Fibroblast of lung (primary cell): ENCODE data around the gene WAS. TPM values are rescaled to one million over a fixed set of nuclear protein-coding genes. Genes with fewer than 3 reads are reported as not detected.
"Not testable (repeated sequence)": the region's sequence is repeated elsewhere in the genome, so short reads cannot be mapped to it uniquely, and the experiment has no call there.

ENCODE experiments used
- DNase-seq, 2 donors: peaks; one replicate each; pipeline versions ENCODE4 v3.0.0 to v3.0.0-alpha.2; 2010; ENCODE audit warnings: low read depth in 2 of 2
- H2AFZ ChIP-seq: 2 replicates; pipeline ENCODE4 v1.5.1; 2012; ENCODE audit warnings: low read length, control low read depth, inconsistent platforms
- H3K27ac ChIP-seq: 2 replicates; pipeline ENCODE4 v1.5.1; 2011; ENCODE audit warnings: low read length, control low read depth; ENCODE audit not compliant: insufficient read depth
- H3K27me3 ChIP-seq: 2 replicates; pipeline ENCODE4 v1.5.1; 2011; ENCODE audit warnings: mild to moderate bottlenecking, low read length; ENCODE audit not compliant: control insufficient read depth, insufficient read depth
- H3K36me3 ChIP-seq: 2 replicates; pipeline ENCODE4 v1.5.1; 2011; ENCODE audit warnings: low read length; ENCODE audit not compliant: control insufficient read depth, insufficient read depth
- H3K4me1 ChIP-seq: 2 replicates; pipeline ENCODE4 v1.5.1; 2011; ENCODE audit warnings: low read length; ENCODE audit not compliant: control insufficient read depth, insufficient read depth; ENCODE audit errors: extremely low read depth
- H3K4me2 ChIP-seq: 2 replicates; pipeline ENCODE4 v1.5.1; 2011; ENCODE audit warnings: low read length, control low read depth; ENCODE audit not compliant: insufficient read depth; ENCODE audit errors: extremely low read depth
- H3K4me3 ChIP-seq, 4 experiments: fragments of 200-600 bp in 1 of 4; sonication (generic) in 1 of 4; replicated peaks in 1 of 4; 2 replicates each; pipeline ENCODE4 v1.5.1; 2011 to 2016; ENCODE audit warnings: low read length in 4 of 4, low read depth in 3 of 4, mild to moderate bottlenecking in 3 of 4, control low read depth in 2 of 4, inconsistent platforms in 1 of 4, mixed read lengths in 1 of 4; ENCODE audit not compliant: insufficient read depth in 1 of 4; ENCODE audit errors: control extremely low read depth in 1 of 4
- H3K79me2 ChIP-seq: 2 replicates; pipeline ENCODE4 v1.5.1; 2012; ENCODE audit warnings: mild to moderate bottlenecking, low read length, inconsistent platforms; ENCODE audit not compliant: control insufficient read depth, insufficient read depth
- H3K9ac ChIP-seq: 2 replicates; pipeline ENCODE4 v1.5.1; 2011; ENCODE audit warnings: mild to moderate bottlenecking, low read length, control low read depth; ENCODE audit not compliant: insufficient read depth
- H3K9me3 ChIP-seq: 2 replicates; pipeline ENCODE4 v1.5.1; 2012; ENCODE audit warnings: low read depth, low read length; ENCODE audit not compliant: control insufficient read depth, insufficient read depth
- H4K20me1 ChIP-seq: 2 replicates; pipeline ENCODE4 v1.5.1; 2011; ENCODE audit warnings: low read length; ENCODE audit not compliant: control insufficient read depth, insufficient read depth; ENCODE audit errors: extremely low read depth
- CTCF ChIP-seq, 2 donors: IDR thresholded peaks in 1 of 2; conservative IDR thresholded peaks in 1 of 2; 1 replicate in 1 of 2; 2 replicates in 1 of 2; pipeline ENCODE4 v1.5.1; 2011 to 2012; ENCODE audit warnings: low read length in 2 of 2, control low read depth in 1 of 2, inconsistent platforms in 1 of 2, low read depth in 1 of 2, mild to moderate bottlenecking in 1 of 2
- EZH2 ChIP-seq: IDR thresholded peaks from 2 replicates; pipeline ENCODE4 v1.5.1; 2012; ENCODE audit warnings: low read length, control low read depth, mild to moderate bottlenecking; ENCODE audit errors: missing control alignments
- polyA plus RNA-seq, 2 donors: library from polyadenylated mRNA; depleted of rRNA in 1 of 2; stranded (reverse) in 1 of 2; unstranded in 1 of 2; fragments of >200 nt; gene quantifications; 2 replicates each; pipeline ENCODE4 v1.2.1, GENCODE V29; 2011 to 2012; ENCODE audit warnings: missing spikeins in 1 of 2
- total RNA-seq: library from RNA; depleted of rRNA; stranded (reverse); fragments of >200 nt; gene quantifications from 2 replicates; pipeline ENCODE4 v1.2.1, GENCODE V29; 2014

Gene WAS
- total and polyA plus RNA-seq, 2 donors (not counting 1 experiment from before 2014, with no cell fraction given) = 0.07 to 0.17 TPM

GRCh38 chrX:48680925-48681324, 2.7 kb upstream of the WAS start:
- H3K27ac ChIP-seq, H2AFZ ChIP-seq, DNase-seq, H4K20me1 ChIP-seq, H3K79me2 ChIP-seq, H3K9ac ChIP-seq, H3K4me1 ChIP-seq, H3K36me3 ChIP-seq, H3K4me2 ChIP-seq, H3K9me3 ChIP-seq, H3K4me3 ChIP-seq, H3K27me3 ChIP-seq: not testable (repeated sequence)

- no peaks in the 10 kb centered on the region for H3K79me2 ChIP-seq
- H3K27ac ChIP-seq = no peak overlapping the region
- H3K9ac ChIP-seq = no peak overlapping the region
- H3K4me2 ChIP-seq = no peak overlapping the region
- TF ChIP-seq EZH2 = no peak
- TF ChIP-seq CTCF (conservative IDR thresholded peaks at IDR 0.05 in 1 of 2, IDR thresholded peaks at IDR 0.05 in 1 of 2; ENCODE audit: low read depth in 1 of 2, low read length in 2 of 2) = no peak
- no peaks in the 10 kb centered on the region for H4K20me1 ChIP-seq
- DNase-seq = no peak
- no peaks in the 10 kb centered on the region for H3K36me3 ChIP-seq
- no peaks in the 10 kb centered on the region for H3K9me3 ChIP-seq
- H3K4me1 ChIP-seq = no peaks in the 10 kb centered on the region
- no peak overlapping the region for H2AFZ ChIP-seq
- no peaks in the 10 kb centered on the region for H3K27me3 ChIP-seq
- no peak overlapping the region for H3K4me3 ChIP-seq
These were observed 1.9 kb upstream of the WAS start for GRCh38 chrX:48681539-48682183.

- H3K27me3 ChIP-seq, H3K36me3 ChIP-seq, H3K27ac ChIP-seq, H3K79me2 ChIP-seq, H3K9ac ChIP-seq, H2AFZ ChIP-seq, H3K9me3 ChIP-seq, H4K20me1 ChIP-seq, DNase-seq, H3K4me2 ChIP-seq, H3K4me1 ChIP-seq, H3K4me3 ChIP-seq: not testable (repeated sequence)
These were observed 804 bp upstream of the WAS start for GRCh38 chrX:48682795-48683194.

- no peaks in the 10 kb centered on the region for H3K9me3 ChIP-seq
- H3K4me3 ChIP-seq = no peak overlapping the region
- H3K4me1 ChIP-seq = no peaks in the 10 kb centered on the region
- H3K36me3 ChIP-seq = no peaks in the 10 kb centered on the region
- H3K4me2 ChIP-seq = no peak overlapping the region
- H3K27me3 ChIP-seq = no peaks in the 10 kb centered on the region
- no peak overlapping the region for H3K27ac ChIP-seq
- no peak for TF ChIP-seq EZH2
- no peak for TF ChIP-seq CTCF (conservative IDR thresholded peaks at IDR 0.05 in 1 of 2, IDR thresholded peaks at IDR 0.05 in 1 of 2; ENCODE audit: low read depth in 1 of 2, low read length in 2 of 2)
- no peaks in the 10 kb centered on the region for H4K20me1 ChIP-seq
- DNase-seq = no peak
- no peaks in the 10 kb centered on the region for H3K79me2 ChIP-seq
- H2AFZ ChIP-seq = no peak overlapping the region
- no peak overlapping the region for H3K9ac ChIP-seq
These were observed 535 bp downstream of the WAS start for GRCh38 chrX:48684134-48684533.
